Uterus (tissue), 4 donors: ENCODE measurements around the gene CEMIP. TPM values are rescaled to one million over a fixed set of nuclear protein-coding genes. Genes with fewer than 3 reads are reported as not detected.

Source experiments
- DNase-seq, 2 donors: peaks; one replicate each; pipeline ENCODE4 v3.0.0-alpha.2; 2019 to 2020
- H3K27ac ChIP-seq, 2 donors: fragments of 200-600 bp; sonication (generic); 1 replicate in 1 of 2; 2 replicates in 1 of 2; pipeline ENCODE4 v1.5.1; 2016 to 2018
- H3K27me3 ChIP-seq, 2 donors: fragments of 200-600 bp; sonication (generic); one replicate each; pipeline ENCODE4 v1.5.1; 2018 to 2019; ENCODE audit warnings: control low read depth in 1 of 2
- H3K36me3 ChIP-seq, 2 donors: fragments of 200-600 bp; sonication (generic); one replicate each; pipeline ENCODE4 v1.5.1; 2019; ENCODE audit warnings: control low read depth in 1 of 2
- H3K4me1 ChIP-seq, 2 donors: fragments of 200-600 bp; sonication (generic); one replicate each; pipeline ENCODE4 v1.5.1; 2018 to 2019; ENCODE audit warnings: control low read depth in 1 of 2
- H3K4me3 ChIP-seq, 2 donors: fragments of 200-600 bp; sonication (generic); 1 replicate in 1 of 2; 2 replicates in 1 of 2; pipeline ENCODE4 v1.5.1; 2018 to 2019; ENCODE audit warnings: mild to moderate bottlenecking in 1 of 2
- H3K9me3 ChIP-seq, 2 donors: fragments of 200-600 bp; sonication (generic); one replicate each; pipeline ENCODE4 v1.5.1; 2019; ENCODE audit warnings: control low read depth in 1 of 2
- CTCF ChIP-seq, 4 experiments: fragments of 200-600 bp in 2 of 4; fragments of 450-650 bp in 2 of 4; sonication (generic) in 2 of 4; IDR thresholded peaks; one replicate each; pipeline ENCODE4 v1.5.1; 2016 to 2019; ENCODE audit warnings: antibody characterized with exemption in 4 of 4, mild to moderate bottlenecking in 2 of 4, moderate library complexity in 1 of 4
- POLR2A ChIP-seq, 2 donors: fragments of 450-650 bp; IDR thresholded peaks; one replicate each; pipeline ENCODE4 v1.6.1; 2016; ENCODE audit warnings: antibody characterized with exemption in 2 of 2, mild to moderate bottlenecking in 1 of 2, moderate library complexity in 1 of 2
- intact Hi-C: fragments of 100-400 bp; cut with DNase I; formaldehyde crosslinking; loops from one replicate; pipeline ENCODE4 v1.15.1; 2023; ENCODE audit warnings: low total_unique reads
- total RNA-seq, 4 donors: library from RNA; depleted of rRNA in 3 of 4; stranded (reverse); fragments of >200 nt in 3 of 4; gene quantifications; one replicate each; pipeline versions ENCODE4 v1.1.0 to v1.2.4, GENCODE V29; 2014 to 2023
- donor health status: DM: yes; HTN: yes; CAD: no.

The CEMIP gene
- total RNA-seq, 4 donors from 2014 or later, result under 0.01 to 1.9 (median 1.1) TPM

GRCh38 chr15:80804970-80805495 is 25.9 kb downstream of the CEMIP start:
- Histone ChIP-seq H3K27me3 (no peaks in the 10 kb centered on the region), H3K27ac (no peak overlapping the region), H3K4me3 (no peak overlapping the region), H3K36me3 (no peaks in the 10 kb centered on the region), H3K9me3 (no peaks in the 10 kb centered on the region), H3K4me1 (no peaks in the 10 kb centered on the region)
- intact Hi-C loops, result no loop called here
- no peak for TF ChIP-seq CTCF (IDR thresholded peaks at IDR 0.05)
- no peak for TF ChIP-seq POLR2A (IDR thresholded peaks at IDR 0.05)
- DNase-seq, result no peak

GRCh38 chr15:80811781-80812315 is 32.7 kb downstream of the CEMIP start:
- no peaks in the 10 kb centered on the region for H3K4me1 ChIP-seq
- no peak overlapping the region for H3K4me3 ChIP-seq
- no peak for DNase-seq
- no peaks in the 10 kb centered on the region for H3K36me3 ChIP-seq
- TF ChIP-seq POLR2A (IDR thresholded peaks at IDR 0.05) (no peak), CTCF (IDR thresholded peaks at IDR 0.05) (no peak)
- intact Hi-C loops, result no loop called here
- H3K9me3 ChIP-seq, result no peaks in the 10 kb centered on the region
- H3K27ac ChIP-seq, result no peak overlapping the region
- H3K27me3 ChIP-seq, result no peaks in the 10 kb centered on the region

- Histone ChIP-seq H3K27me3 (no peaks in the 10 kb centered on the region), H3K9me3 (no peaks in the 10 kb centered on the region), H3K27ac (no peak overlapping the region), H3K36me3 (no peaks in the 10 kb centered on the region), H3K4me1 (no peaks in the 10 kb centered on the region), H3K4me3 (no peak overlapping the region)
- no peak for TF ChIP-seq CTCF (IDR thresholded peaks at IDR 0.05)
- TF ChIP-seq POLR2A (IDR thresholded peaks at IDR 0.05), result no peak
- DNase-seq, result no peak
- intact Hi-C loops, result no loop called here
Measured at GRCh38 chr15:80815106-80815505, 35.9 kb downstream of the CEMIP start.

GRCh38 chr15:80816049-80816653 is 37.0 kb downstream of the CEMIP start:
- intact Hi-C loops, result no loop called here
- TF ChIP-seq POLR2A (IDR thresholded peaks at IDR 0.05) (no peak), CTCF (IDR thresholded peaks at IDR 0.05) (no peak)
- no peak overlapping the region for H3K27ac ChIP-seq

GRCh38 chr15:80816936-80817335 is 37.8 kb downstream of the CEMIP start:
- H3K4me3 ChIP-seq, result no peak overlapping the region
- no peaks in the 10 kb centered on the region for H3K36me3 ChIP-seq
- no peaks in the 10 kb centered on the region for H3K9me3 ChIP-seq
- H3K27me3 ChIP-seq, result no peaks in the 10 kb centered on the region
- no peak for DNase-seq
- no peaks in the 10 kb centered on the region for H3K4me1 ChIP-seq
- no peak overlapping the region for H3K27ac ChIP-seq
- no peak for TF ChIP-seq POLR2A (IDR thresholded peaks at IDR 0.05)
- no peak for TF ChIP-seq CTCF (IDR thresholded peaks at IDR 0.05)
- intact Hi-C loops, result no loop called here

More at GRCh38 chr15:80816049-80816653, 37.0 kb downstream of the CEMIP start:
- Histone ChIP-seq H3K4me3 (no peak overlapping the region), H3K27me3 (no peaks in the 10 kb centered on the region), H3K4me1 (no peaks in the 10 kb centered on the region), H3K36me3 (no peaks in the 10 kb centered on the region), H3K9me3 (no peaks in the 10 kb centered on the region)
- no peak for DNase-seq
